Stimulated activated CD4-positive, alpha-beta T cell treated with anti-CD3 and anti-CD28 coated beads, Interleukin-2, amount 100 ng/mL, for 48 hours (primary cell): Measurements from ENCODE around the gene GAS1.
A peak's percentile ranks its signal among the peaks of the same experiment; 100 is the strongest.

ENCODE experiments used
- DNase-seq, 2 donors: peaks; one replicate each; pipeline ENCODE4 v3.0.0-alpha.2; 2020

The GAS1 gene, protein sequence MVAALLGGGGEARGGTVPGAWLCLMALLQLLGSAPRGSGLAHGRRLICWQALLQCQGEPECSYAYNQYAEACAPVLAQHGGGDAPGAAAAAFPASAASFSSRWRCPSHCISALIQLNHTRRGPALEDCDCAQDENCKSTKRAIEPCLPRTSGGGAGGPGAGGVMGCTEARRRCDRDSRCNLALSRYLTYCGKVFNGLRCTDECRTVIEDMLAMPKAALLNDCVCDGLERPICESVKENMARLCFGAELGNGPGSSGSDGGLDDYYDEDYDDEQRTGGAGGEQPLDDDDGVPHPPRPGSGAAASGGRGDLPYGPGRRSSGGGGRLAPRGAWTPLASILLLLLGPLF

GRCh38 chr9:86947146-86948073 is at the start of gene GAS1:
Gene GAS1 (minus strand): TSS chr9:86947506. CDS start chr9:86946779, 727 bp downstream.
- peak; percentile 43 for DNase-seq

DNA sequence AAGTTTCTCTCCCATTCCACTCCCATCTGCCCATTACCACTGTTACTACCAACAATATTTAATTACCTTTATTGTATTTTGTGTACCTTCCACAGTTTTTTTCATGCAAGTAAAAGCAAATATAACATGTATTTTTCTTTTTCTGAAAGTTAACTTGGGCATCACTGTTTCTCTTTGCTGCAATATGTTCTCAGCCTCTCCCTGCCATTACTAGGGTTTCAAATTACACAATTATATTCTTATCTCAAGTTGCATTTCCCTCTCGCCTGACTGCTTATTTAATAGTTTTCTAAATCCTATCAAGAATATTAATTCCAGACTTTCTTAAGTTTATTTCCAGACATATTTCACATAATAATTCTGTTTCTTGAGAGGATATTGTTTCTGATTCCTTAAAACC is 46.9 kb upstream of the GAS1 start:
- DNase-seq = no peak

- DNase-seq = no peak
These were observed 46.5 kb upstream of the GAS1 start for GRCh38 chr9:86993830-86994229.

- no peak for DNase-seq
These were observed 43.8 kb upstream of the GAS1 start for GRCh38 chr9:86991077-86991476.

GRCh38 chr9:86990290-86990689 is 43.0 kb upstream of the GAS1 start:
- no peak for DNase-seq

DNA sequence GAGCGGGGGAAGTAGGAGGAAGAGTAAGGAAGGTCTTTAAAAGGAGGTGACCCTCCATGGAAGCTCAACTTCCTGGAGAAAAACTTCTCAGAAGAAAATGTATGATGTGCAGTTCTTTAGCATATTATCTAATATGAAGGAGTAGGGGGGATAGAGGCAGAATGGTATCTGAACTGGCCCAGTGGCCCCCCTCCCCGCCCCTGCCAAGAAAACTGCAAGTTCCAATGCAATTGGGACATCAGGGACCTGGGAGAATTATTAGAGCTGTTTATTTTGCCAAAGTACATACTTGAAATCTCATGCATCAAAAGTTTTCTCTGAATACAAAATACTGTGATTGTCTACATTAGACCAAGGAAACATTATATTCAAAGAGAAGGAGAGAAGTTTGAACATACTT is 40.6 kb upstream of the GAS1 start:
- DNase-seq = no peak

- DNase-seq = no peak
These were observed 37.9 kb upstream of the GAS1 start for GRCh38 chr9:86985132-86985647.

DNA sequence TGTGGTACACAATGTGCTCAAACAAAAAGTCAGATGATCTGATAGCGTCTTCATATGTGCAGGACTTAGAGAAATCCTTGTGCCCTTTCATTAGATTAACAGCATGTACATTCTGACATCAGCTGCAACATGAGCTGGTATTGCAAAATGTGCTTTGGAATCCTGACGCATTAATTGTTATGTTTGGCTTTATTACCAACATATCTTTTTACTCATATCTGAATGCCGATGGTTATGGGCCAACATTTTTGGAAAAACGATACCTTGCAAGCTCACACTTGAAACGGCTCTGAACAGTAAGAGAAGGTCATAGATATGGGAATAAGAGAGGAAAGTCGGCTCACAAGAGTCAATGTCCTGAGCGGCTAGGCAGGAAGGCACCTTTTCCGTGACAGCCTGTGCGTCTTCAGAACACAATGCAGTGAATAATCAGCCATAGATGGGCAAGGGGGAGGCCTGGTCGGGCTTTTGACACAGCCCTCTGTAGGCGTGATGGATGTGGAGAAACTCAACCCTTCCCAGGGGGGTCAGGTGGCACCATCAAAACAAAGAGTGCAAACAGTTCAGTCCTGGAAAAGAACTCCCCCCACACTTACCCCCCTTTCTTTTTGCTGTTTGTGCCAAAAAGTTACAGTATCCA is 36.4 kb upstream of the GAS1 start:
- no peak for DNase-seq

- no peak for DNase-seq
These were observed 35.9 kb upstream of the GAS1 start for GRCh38 chr9:86983249-86983619.

DNA sequence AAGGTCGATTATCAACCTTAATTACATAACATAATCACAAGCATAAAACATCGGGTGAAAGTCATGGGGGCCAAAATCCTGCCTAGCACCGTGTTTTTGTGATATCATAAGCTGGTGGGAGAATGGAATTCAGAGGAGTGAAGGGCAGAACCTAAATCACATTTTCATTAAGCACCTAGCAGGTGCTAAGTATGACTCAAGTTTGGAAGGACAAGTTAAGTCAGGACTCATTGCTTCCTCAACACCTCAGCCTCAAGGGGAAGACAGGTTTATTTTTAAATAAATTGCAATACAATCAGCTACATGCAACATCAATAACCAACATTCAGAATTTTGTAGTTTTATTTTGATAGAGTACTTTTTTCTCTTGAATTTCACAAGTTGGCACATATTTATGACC is 33.5 kb upstream of the GAS1 start:
- no peak for DNase-seq

GRCh38 chr9:86979657-86980056 is 32.4 kb upstream of the GAS1 start:
- DNase-seq = no peak

DNA sequence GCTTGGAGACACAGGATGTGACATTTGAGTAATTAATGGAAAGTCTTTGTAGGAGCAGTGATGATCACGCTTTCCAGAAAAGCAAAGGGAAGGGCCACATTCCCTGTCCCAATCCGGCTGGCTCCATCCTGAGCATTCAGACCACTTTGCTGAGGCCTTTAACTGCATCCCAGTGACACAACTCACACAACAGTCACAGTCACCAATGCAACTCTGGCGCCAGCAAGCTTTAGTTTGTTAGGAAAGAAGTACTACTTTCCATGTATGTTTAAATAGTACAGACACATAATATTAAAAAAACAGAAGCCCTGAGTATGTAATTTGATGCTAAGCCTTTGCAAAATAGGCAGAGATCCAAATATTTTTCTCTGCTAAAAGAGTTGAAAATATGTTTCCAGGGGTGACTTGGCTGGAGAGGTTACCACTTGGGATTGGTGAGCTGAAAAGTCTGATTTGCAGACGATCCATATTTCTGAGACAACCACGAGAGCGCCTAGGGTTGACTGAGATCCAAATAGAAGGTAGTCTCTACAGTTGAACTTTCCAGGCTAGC is 31.7 kb upstream of the GAS1 start:
- no peak for DNase-seq

DNA sequence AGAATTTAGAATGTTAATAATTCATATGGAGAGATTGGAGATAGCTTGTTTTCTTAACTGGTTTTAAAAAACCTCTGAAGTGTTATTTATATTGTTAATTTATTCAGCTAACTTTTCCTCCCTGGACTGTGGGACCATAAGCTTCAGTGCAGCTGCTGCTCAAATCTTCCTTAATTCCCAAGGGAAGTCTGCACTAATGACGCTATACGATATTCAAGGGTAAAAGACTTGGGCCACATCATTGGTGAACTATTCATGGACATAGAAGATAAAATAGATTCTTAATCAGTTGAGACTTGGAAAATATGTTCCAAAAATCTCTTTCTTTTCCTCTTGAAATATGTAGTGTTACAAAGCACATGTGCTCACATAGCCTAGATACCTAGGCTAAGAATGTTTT is 31.1 kb upstream of the GAS1 start:
- no peak for DNase-seq

DNA sequence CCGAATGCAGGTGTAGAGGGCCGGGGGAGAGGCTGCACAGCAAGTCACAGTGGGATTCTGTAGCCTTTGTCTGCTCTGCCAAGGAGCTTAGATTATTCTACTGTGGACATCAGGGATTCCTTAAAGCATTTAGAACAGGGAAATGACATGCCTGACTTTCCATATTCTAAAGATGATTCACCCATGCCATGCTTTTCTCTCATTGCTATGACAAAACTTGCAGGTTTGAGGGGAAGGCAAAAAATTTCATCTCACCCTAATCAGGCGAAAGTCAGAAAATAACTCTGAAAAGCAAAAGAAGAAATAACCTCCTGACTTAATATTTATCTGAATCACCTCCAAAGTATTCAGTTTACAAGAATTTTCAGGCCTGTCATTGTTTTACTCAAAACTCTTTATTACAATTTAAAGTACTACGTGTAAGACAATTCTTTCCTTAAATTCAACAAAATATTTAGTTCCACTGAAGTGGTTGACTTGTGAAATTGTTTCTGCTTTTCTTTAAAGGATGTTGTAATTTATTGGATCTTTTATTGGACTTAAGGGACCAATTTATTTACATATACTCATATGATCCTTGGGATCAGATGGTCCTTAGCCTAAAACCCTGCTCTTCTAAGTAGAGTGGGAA is 30.0 kb upstream of the GAS1 start:
- no peak for DNase-seq

- no peak for DNase-seq
These were observed 28.3 kb upstream of the GAS1 start for GRCh38 chr9:86975606-86976005.

- no peak for DNase-seq
These were observed 27.7 kb upstream of the GAS1 start for GRCh38 chr9:86975036-86975435.

GRCh38 chr9:86974421-86974820 is 27.1 kb upstream of the GAS1 start:
- DNase-seq = no peak

DNA sequence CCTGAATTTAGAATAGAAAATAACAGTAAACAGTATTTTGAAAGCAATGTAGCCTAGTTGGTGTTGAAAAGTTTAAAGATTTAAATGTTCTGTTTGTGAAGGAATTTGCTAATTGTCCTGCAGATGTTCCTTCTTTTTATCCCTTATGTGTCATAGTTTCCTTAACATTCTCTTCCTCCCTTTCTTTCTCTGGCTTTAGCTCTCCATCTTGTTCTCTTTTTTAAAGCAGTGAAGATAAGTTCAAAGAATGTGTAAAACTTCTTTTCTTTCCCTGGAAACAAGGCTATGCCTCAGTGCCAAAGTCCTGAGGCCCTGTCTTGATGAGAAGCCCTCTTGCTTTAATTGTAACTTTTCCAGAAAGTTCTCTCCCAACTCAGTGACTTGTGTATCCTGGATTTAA is 24.4 kb upstream of the GAS1 start:
- no peak for DNase-seq

GRCh38 chr9:86968258-86968920 is 21.1 kb upstream of the GAS1 start:
- no peak for DNase-seq

DNA sequence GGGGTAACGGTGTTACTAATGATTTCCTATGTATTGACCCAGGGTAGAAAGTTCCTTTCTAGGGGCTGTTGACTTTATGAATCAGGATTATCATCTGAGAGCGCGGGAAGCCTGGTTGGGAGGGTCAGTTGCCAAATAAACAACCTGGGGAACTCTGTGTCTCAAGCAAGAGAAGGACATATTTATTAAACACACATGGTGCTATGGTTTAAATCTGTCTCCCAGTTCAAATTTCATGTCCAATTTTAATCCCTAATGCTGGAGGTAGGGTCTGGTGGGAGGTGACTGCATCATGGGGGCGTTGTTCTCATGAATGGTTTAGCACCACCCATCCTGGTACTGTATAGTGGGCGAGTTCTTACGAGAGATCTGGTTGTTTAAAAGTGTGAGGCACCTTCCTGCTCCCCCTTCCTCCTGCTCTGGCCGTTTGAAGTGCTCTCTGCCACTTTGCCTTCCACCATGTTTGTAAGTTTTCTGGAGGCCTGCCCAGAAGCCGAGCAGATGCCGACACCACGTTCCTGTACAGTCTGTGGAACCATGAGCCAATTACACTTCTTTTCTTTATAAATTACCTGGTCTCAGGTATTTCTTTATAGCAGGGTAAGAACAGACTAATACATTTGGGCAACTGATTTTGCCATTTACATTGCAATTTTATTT is 19.7 kb upstream of the GAS1 start:
- DNase-seq = no peak

- DNase-seq = no peak
These were observed 18.5 kb upstream of the GAS1 start for GRCh38 chr9:86965636-86966395.
